Measurements from ENCODE around the gene LDLRAD3. TPM values are rescaled to one million over a fixed set of nuclear protein-coding genes. Genes with fewer than 3 reads are reported as not detected.
"Not testable (repeated sequence)": the region's sequence is repeated elsewhere in the genome, so short reads cannot be mapped to it uniquely, and the experiment has no call there.

LDLRAD3 gene
- total RNA-seq, 1 donor from 2014 or later = 18.2 TPM

- Mint-ChIP-seq H3K27ac (ENCODE audit: unreplicated experiment) (peak overlapping the region; percentile 92), H3K4me1 (ENCODE audit: unreplicated experiment) (peaks cover 54% of the 10 kb centered on the region), H3K36me3 (ENCODE audit: unreplicated experiment) (peaks cover 2% of the 10 kb centered on the region), H3K9me3 (ENCODE audit: unreplicated experiment) (peaks cover 5% of the 10 kb centered on the region), H3K4me3 (ENCODE audit: unreplicated experiment) (peak overlapping the region; percentile 61), H3K27me3 (ENCODE audit: unreplicated experiment) (no peaks in the 10 kb centered on the region)
- no peak for TF ChIP-seq CTCF (IDR thresholded peaks at IDR 0.05)
- DNase-seq (ENCODE audit: extremely low spot score, unreplicated experiment) = no peak
Measured at GRCh38 chr11:36009473-36009872, 65.6 kb downstream of the LDLRAD3 start.

- Mint-ChIP-seq H3K4me3 (ENCODE audit: unreplicated experiment) (peak overlapping the region; percentile 61), H3K27me3 (ENCODE audit: unreplicated experiment) (no peaks in the 10 kb centered on the region), H3K27ac (ENCODE audit: unreplicated experiment) (peak overlapping the region; percentile 92), H3K36me3 (ENCODE audit: unreplicated experiment) (peaks cover 2% of the 10 kb centered on the region), H3K9me3 (ENCODE audit: unreplicated experiment) (peaks cover 4% of the 10 kb centered on the region), H3K4me1 (ENCODE audit: unreplicated experiment) (peaks cover 55% of the 10 kb centered on the region)
- no peak for TF ChIP-seq CTCF (IDR thresholded peaks at IDR 0.05)
- no peak for DNase-seq (ENCODE audit: extremely low spot score, unreplicated experiment)
Measured at GRCh38 chr11:36010010-36010740, 66.3 kb downstream of the LDLRAD3 start.

- Mint-ChIP-seq H3K27ac (ENCODE audit: unreplicated experiment) (no peak overlapping the region), H3K9me3 (ENCODE audit: unreplicated experiment) (no peaks in the 10 kb centered on the region), H3K4me1 (ENCODE audit: unreplicated experiment) (peaks cover 66% of the 10 kb centered on the region), H3K27me3 (ENCODE audit: unreplicated experiment) (no peaks in the 10 kb centered on the region), H3K36me3 (ENCODE audit: unreplicated experiment) (peaks cover 2% of the 10 kb centered on the region), H3K4me3 (ENCODE audit: unreplicated experiment) (no peak overlapping the region)
- no peak for TF ChIP-seq CTCF (IDR thresholded peaks at IDR 0.05)
- no peak for DNase-seq (ENCODE audit: extremely low spot score, unreplicated experiment)
Measured at GRCh38 chr11:36011574-36011973, 67.7 kb downstream of the LDLRAD3 start.

GRCh38 chr11:36012455-36012854 is 68.6 kb downstream of the LDLRAD3 start:
- TF ChIP-seq CTCF (IDR thresholded peaks at IDR 0.05) = no peak
- Mint-ChIP-seq H3K4me1 (ENCODE audit: unreplicated experiment) (peaks cover 65% of the 10 kb centered on the region), H3K27me3 (ENCODE audit: unreplicated experiment) (no peaks in the 10 kb centered on the region), H3K36me3 (ENCODE audit: unreplicated experiment) (peaks cover 2% of the 10 kb centered on the region), H3K27ac (ENCODE audit: unreplicated experiment) (peak overlapping the region; percentile 11), H3K9me3 (ENCODE audit: unreplicated experiment) (no peaks in the 10 kb centered on the region), H3K4me3 (ENCODE audit: unreplicated experiment) (no peak overlapping the region)
- no peak for DNase-seq (ENCODE audit: extremely low spot score, unreplicated experiment)

- no peak for TF ChIP-seq CTCF (IDR thresholded peaks at IDR 0.05)
- Mint-ChIP-seq H3K4me1 (ENCODE audit: unreplicated experiment) (peaks cover 61% of the 10 kb centered on the region), H3K9me3 (ENCODE audit: unreplicated experiment) (no peaks in the 10 kb centered on the region), H3K27me3 (ENCODE audit: unreplicated experiment) (no peaks in the 10 kb centered on the region), H3K27ac (ENCODE audit: unreplicated experiment) (no peak overlapping the region), H3K4me3 (ENCODE audit: unreplicated experiment) (no peak overlapping the region), H3K36me3 (ENCODE audit: unreplicated experiment) (peaks cover 2% of the 10 kb centered on the region)
- no peak for DNase-seq (ENCODE audit: extremely low spot score, unreplicated experiment)
Measured at GRCh38 chr11:36012979-36013378, 69.1 kb downstream of the LDLRAD3 start.

GRCh38 chr11:36013446-36013845 is 69.6 kb downstream of the LDLRAD3 start:
- H3K27me3 Mint-ChIP-seq (ENCODE audit: unreplicated experiment); H3K9me3 Mint-ChIP-seq (ENCODE audit: unreplicated experiment); H3K27ac Mint-ChIP-seq (ENCODE audit: unreplicated experiment); H3K4me3 Mint-ChIP-seq (ENCODE audit: unreplicated experiment); H3K36me3 Mint-ChIP-seq (ENCODE audit: unreplicated experiment); DNase-seq (ENCODE audit: extremely low spot score, unreplicated experiment): not testable (repeated sequence)
- H3K4me1 Mint-ChIP-seq (ENCODE audit: unreplicated experiment) = peaks cover 56% of the 10 kb centered on the region
